HG02973 (cell line): ENCODE measurements around the gene SNHG17.
"Not testable (repeated sequence)": the region's sequence is repeated elsewhere in the genome, so short reads cannot be mapped to it uniquely, and the experiment has no call there.

Source experiments
- ATAC-seq: cut with Tn5 transposase; IDR thresholded peaks from one replicate; pipeline ENCODE4 v1.9.1; 2021; ENCODE audit warnings: moderate library complexity; ENCODE audit not compliant: unreplicated experiment

Gene SNHG17

DNA sequence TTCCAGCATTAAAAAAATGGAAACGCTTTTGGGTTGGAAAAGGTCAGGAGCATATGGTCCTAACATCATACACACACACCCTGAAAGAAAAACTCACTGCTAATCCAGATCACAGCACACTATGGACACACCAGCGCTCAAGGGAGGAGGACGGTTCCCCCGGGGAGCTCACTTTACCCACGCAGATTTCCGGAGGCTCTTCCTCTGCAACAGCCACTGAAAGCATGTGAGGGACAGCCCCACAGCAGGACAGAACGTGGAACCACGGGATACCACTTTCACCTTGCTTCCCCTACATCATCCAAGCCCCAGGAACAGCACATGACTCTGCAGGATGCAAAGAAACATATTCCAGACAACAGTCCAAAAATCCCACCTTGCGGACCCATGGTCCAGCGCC lies 13.2 kb downstream of the SNHG17 start:
- no peak for ATAC-seq

DNA sequence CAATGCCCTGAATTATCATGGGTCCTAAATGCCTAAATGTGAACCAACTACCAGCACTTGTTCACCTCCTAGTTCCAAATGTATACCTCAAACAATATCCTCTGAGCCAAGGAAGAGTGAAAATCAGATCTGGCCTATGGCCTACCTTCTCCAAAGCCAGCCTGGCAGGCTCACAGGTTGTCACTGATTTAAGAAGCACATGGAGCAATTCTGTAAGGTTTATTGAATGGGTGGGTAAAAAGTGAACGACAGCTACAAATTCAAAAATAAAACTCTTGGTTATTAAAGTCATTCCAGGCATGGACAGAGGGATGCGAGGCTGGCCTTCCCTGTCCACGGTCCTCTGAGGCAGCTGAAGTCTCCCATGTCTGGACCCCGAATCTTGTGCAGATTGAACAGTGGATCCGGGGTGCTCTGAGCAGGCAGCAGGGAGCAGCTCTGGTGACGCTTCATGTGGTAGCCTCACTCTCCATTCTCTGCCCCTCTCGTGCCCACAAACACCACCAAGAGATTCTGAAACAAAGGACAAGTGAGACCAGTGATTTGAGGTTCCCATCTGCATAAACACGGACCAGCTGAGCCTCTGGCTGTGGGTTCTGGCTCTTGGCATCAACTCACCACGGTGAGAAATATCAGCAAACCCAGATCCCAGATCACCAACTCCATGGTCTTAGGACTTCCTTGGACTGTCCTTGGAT lies 14.6 kb downstream of the SNHG17 start:
- ATAC-seq, result no peak

DNA sequence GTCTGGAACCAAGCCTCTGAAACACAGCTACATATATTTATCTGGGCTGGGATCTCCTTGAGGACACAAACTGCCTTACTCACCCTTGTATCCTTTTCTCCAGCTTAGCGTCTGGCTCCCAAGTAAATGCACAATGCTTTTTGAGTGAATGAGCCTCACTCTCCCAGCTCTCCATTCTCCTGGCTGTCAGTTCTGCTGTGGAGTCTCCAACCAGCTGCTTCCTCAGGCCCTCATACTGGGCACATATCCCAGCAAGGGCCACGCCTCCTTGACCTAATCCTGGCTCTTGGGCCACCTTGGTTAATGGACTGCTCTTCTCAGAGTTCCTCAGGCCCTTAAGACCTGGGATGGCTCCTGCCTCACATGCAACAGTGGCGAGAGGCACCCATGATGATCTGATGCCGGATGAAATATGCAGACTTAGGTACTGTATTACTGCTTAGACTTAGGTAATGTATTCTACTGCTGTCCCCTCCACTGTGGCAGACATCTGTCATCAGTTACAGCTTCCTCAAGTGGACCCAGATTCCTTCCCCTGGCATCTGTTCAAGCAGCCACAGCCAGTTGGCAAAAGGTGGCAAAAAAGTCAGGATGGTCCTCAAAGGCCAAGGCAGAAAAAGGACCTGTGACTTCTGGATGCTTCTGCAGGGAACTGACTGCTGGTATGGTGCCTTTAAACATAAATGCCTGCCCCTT lies 16.5 kb downstream of the SNHG17 start:
- no peak for ATAC-seq

DNA sequence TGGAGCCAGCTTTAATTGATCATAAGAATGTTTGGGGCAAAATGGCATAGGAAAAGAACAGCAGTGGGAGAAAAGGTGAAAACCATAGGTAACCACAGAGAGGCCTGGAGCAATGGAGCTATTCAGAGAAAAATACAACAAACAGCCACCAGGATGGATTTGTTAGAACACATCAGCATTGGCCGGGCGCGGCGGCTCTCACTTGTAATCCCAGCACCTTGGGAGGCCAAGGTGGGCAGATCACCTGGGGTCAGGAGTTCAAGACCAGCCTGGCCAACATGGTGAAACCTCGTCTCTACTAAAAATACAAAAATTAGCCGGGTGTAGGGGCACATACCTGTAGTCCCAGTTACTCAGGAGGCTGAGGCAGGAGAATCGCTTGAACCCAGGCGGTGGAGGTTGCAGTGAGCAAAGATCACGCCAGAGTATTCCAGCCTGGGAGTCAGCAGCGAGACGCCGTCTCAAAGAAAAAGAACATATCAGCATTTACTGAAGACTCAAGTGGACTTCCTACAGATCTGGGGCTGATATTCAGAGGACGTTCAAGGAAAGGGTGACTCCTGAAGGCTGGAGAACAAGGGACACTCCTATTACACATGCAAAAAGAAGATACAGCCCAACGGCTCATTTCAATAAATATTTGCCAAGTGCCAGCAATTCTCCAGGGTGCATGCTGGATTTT lies 20.2 kb downstream of the SNHG17 start:
- ATAC-seq, result no peak

DNA sequence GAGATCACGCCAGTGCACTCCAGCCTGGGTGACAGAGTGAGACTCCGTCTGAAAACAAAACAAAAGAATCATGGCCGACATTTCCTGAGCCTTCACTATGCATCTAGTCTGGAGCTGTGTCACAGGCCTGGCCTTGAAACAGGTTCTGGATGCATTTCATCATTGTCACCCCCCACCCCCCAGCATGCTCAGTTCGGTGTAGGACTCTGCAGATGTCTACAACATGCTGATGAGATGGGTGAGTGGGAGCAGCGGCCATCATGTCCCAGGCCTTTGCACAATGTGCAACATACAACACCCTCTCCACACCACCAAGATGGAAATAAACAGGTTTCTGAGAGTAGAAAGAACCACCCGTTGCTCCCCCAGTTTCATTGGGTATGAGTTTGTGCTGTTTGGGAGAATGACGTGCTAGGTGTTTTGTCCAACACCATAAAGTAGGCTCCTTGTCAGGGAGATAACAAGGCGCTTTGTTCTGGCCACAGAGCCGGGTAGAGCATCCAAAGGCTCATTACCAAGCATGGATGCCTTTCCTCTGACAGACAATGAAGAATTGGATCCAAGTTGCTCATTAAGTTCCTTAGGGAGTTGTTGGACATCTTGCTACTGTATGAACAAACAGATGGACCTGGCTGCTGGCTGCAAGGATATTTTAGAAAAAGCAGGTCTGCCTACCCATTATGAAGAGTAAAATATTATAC lies 22.1 kb downstream of the SNHG17 start:
- ATAC-seq, result no peak

DNA sequence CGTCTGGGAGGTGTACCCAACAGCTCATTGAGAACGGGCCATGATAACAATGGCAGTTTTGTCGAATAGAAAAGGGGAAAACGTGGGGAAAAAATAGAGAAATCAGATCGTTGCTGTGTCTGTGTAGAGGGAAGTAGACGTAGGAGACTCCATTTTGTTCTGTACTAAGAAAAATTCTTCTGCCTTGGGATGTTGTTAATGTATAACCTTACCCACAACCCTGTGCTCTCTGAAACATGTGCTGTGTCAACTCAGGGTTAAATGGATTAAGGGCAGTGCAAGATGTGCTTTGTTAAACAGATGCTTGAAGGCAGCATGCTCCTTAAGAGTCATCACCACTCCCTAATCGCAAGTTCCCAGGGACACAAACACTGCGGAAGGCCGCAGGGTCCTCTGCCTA lies 27.3 kb downstream of the SNHG17 start:
- not testable (repeated sequence) for ATAC-seq

DNA sequence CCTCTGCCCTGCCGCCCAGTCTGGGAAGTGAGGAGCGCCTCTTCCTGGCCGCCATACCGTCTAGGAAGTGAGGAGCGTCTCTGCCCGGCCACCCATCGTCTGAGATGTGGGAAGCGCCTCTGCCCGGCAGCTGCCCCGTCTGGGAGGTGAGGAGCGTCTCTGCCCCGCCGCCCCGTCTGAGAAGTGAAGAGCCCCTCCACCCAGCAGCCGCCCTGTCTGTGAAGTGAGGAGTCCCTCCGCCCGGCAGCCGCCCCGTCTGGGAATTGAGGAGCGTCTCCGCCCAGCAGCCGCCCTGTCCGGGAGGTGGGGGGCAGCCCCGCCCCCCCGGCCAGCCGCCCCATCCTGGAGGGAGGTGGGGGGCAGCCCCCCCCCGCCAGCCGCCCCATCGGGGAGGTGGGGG lies 27.8 kb downstream of the SNHG17 start:
- ATAC-seq, result no peak

DNA sequence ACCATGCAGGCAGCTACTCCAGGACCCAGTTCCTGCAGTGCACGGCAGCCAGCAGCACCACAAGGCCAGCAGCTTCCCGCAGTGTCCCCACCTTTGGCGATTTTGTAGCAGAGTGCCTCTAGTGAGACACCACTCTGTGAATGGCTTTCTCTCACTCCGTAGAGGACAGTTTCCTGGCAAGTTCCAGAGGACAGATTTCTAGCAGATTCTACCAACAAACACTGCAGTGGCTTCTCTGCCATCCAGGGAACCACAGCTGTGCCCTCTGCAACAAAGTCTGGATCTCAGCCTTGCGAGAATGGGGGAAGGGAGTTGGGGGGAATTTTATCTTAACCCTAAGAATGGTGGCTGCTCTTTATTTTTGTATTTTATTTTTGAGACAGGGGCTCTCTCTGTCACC lies 28.7 kb downstream of the SNHG17 start:
- ATAC-seq, result no peak

DNA sequence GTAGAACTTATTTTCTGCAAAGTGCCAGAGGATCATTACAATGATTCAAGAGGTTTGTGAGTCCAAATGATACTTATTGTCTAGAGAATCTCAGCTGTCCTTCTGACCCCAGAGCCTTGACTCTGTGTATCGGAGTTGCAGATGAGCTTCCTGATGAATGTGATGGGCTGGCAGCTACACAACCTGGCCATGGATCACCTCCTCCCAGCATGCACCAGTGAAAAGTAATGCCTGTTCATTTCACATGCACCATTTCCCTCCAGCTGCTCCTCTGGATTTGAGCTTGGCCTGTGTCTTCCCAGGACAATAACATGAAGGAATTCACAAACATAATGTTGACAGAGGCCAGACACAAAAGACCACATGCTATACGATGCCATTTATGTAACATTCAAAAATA lies 30.0 kb downstream of the SNHG17 start:
- ATAC-seq, result no peak

DNA sequence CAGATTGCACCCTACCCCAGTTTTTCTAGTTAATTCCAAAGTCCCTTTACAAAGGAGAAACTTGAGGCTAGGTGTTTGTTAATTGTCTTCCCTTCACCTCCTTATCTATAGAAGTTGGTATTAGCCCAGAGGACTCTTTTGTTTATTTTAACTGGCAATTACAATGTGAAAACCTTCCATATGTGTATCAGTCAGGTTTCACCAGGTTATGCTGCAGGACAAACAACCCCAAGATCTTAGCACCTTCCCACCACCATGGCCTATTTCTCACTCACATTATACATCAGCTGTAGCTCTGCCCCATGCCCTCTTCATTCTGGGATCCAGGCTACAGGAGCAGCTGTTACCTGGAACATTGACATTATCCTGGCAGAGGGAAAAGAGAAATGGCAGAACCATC lies 31.1 kb downstream of the SNHG17 start:
- no peak for ATAC-seq

DNA sequence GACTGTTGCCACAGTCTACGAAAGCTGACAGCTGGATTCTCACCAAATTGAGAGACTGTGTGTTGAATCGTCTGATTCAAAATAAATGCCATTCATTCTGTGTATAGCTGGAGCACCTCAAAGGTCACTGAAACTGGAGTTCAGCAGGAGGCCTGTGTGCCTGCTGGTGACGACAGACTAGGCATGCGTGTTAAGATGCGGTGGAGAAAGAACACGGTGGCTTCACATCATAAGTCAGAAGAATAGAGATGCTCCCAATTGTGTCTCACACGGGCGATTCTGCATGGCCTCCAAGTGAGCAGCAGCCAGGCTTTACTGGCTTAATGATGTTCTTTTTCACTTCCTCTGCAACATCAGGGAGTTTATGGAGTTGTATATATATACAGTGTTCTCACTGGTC lies 32.3 kb downstream of the SNHG17 start:
- ATAC-seq, result no peak

DNA sequence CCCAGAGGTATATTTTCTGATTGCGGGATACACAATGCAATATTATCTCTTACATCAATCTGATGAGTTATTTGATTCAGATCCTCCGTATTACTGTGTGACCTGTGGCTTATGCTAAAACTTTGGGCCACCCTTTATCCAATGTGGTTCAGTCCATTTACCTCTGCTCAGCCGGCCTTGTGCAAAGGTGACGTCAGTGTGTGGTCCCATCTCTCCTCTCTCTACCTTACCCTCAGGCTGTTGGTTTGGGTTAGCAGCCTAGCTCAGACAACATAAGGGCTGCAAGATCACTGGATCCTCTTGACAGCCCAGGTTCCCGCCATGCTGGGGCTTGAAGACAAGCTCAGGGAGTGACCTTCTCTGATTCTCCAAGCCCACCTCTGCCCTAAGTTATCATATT lies 33.0 kb downstream of the SNHG17 start:
- no peak for ATAC-seq

DNA sequence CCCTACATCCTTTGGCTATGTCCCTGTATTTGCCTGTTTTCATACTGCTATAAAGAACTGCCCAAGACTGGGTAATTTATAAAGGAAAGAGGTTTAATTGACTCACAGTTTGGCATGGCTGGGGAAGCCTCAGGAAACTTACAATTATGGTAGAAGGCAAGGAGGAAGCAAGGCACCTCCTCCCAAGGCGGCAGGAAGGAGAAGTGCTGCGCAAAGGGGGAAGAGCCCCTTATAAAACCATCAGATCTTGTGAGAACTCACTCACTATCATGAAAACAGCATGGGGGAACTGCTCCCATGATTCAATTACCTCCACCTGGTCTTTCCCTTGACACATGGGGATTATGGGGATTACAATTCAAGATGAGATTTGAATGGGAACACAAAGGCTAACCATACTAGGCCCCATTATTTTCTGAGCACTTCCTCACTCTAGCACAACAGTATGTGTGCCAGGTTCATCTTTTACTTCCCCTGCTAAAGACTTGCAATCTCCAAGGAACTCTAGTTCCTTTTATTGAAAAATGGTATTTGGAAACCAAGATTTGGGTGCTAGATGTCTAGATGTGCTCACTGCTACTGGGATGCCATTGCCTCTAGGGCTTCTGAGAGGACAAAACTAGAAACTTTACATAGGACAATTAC lies 39.3 kb downstream of the SNHG17 start:
- not testable (repeated sequence) for ATAC-seq

DNA sequence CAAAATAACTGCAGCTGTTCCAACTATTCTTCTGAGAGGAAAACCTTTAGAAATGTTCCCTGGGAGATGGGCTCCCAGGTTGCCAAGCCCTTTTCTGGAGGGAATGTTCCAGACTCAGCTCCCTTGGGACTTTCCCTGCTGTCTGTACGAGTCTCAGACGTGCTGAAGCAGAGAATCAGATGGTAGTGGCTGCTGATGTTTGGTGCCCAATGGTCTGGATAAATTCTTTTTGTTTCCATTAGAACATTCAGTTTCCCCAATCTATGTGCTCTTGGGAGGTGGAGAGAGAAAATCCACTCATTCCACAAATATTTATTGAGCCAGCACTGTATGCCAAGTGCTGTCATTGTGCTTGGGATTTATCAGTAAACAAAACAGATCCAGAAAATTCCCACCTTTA lies 40.0 kb downstream of the SNHG17 start:
- no peak for ATAC-seq

DNA sequence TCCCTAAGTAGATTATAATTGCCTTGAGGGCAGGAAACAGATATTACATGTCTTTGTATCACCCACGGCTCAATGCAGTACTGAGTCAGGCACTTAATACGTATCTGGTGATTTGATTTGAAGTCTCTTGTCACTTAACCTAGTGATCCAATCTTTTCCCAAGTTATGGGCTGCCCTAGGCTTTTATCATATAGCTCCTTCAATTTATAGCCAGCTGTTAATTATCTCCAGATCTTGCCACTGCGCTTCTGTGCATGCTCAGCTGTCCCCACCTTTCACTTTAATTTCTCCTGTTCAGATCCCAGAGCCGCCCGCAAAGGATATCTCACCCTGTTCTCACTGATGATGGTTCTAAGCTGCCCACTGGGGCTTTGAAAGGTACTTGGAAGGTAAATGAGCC lies 41.9 kb downstream of the SNHG17 start:
- no peak for ATAC-seq

DNA sequence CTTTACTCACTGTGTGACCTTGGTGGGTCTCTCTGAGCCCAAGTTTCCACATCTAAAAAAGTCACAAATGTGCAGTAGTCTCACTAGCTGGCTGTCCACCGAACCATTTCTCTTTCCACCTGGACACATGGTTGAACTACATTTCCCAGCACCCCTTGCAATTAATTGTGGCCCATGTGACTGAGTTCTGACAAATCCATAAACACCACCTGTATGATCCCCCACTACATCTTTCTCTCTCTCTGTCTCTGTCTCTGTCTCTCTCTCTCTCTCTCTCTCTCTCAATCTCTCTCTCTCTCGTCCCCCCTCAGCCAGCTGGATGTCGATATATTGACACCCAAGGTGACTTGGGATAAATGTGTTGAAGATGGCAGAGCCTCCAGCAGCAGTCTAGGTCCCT lies 42.8 kb downstream of the SNHG17 start:
- no peak for ATAC-seq

DNA sequence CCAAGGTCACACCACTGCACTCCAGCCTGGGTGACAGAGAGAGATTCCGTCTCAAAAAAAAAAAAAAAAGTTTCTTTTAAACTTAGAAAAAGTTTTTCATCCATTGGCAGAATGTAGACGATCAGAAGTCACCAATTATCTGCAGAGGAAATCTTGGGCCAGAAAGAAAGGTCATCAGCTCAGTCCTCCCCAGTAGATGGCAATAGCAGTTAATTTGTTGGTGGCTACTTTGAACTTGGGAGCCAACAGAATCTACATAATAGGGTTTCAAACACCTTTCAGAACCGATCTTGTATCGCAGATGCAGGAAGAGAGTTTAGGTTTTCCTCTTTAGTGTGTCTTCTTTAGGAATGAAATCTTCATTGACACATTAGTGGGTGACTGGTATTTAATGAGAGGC lies 47.2 kb downstream of the SNHG17 start:
- no peak for ATAC-seq

DNA sequence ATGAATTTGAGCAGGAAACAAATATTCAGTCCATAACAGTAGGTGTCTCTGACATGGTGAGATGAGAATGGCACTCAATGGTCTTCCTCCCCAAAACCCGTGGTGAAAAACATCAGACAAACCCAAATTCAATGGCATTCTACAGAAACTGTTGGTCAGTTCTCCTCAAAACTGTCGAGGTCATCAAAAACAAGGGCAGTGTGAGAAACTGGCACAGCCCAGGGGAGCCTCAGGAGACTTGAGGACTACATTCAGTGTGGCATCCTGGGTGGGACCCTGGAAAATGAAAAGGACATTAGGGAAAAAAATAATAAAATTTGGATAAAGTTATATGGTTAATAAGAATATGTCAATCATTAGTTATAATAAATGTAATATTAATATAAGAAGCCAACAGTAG lies 48.3 kb downstream of the SNHG17 start:
- no peak for ATAC-seq

DNA sequence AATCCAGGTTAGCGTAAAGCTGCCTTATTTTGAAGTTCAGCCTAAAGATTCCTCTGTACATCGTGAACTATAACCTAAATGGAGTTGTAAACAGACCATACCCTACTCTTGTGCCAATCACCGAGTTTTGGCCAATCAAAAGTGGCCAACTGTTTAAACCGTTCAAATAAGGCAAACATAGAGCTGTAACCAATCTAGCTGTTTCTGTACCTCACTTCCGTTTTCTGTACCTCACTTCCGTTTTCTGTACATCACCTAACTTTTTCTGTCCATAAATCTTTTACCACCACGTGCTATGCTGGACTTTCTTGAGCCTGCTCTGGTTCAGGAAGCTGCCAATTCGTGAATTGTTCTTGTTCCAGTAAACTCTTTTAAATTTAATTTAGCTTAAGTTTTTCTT lies 49.1 kb downstream of the SNHG17 start:
- ATAC-seq, result no peak

DNA sequence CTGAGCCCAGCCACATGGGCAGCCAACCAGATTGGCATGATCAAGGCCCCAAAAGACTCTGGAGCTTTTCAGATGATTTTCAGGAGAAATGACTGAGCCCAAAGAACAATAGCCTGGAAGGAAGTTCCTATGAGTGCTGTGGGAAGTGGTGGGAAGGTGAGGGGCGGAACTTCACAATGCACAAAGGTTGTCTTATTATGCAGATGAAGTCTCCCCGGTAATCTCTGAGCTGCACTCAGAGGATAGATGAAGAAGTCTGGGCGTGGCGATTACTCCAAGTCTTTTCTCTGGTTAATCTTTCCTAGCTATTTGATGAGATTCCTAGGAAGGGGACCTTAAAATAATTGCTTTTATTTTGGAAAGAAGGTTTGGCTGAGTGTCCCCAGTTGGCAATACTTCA lies 52.0 kb downstream of the SNHG17 start:
- no peak for ATAC-seq

DNA sequence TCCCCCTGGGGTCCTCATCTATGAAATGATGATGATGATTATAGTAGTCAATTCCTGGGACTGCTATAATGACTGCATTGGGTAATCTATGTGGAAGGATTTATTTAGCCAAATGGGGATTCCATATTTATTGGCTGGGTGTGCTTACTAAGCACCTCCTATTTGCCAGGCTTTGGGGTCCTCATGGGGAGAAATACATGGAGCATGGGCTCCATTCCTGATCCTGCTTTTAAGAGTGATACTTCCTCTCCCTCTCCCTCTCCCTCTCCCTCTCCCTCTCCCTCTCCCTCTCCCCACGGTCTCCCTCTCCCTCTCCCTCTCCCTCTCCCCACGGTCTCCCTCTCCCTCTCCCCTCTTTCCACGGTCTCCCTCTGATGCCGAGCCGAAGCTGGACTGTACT lies 57.3 kb downstream of the SNHG17 start:
- not testable (repeated sequence) for ATAC-seq
